K562 (cell line): Measurements from ENCODE around the gene GRAMD2A. TPM values are rescaled to one million over a fixed set of nuclear protein-coding genes. Genes with fewer than 3 reads are reported as not detected.

ENCODE experiments used
- HDAC1 ChIP-seq, 2 experiments: fragments of 450-650 bp; IDR thresholded peaks; 2 replicates each; pipeline ENCODE4 v1.6.1; 2016 to 2017; ENCODE audit warnings: inconsistent platforms in 1 of 2, mild to moderate bottlenecking in 1 of 2, moderate library complexity in 1 of 2
- KAT2B ChIP-seq: IDR thresholded peaks from one replicate; pipeline ENCODE4 v1.6.1; 2012; ENCODE audit warnings: low read depth, mild to moderate bottlenecking, control low read depth, inconsistent platforms, low read length, moderate library complexity
- KAT7 ChIP-seq: sonication (generic); formaldehyde crosslinking; IDR thresholded peaks from 2 replicates; pipeline ENCODE4 v1.8.0; 2022; ENCODE audit warnings: missing genetic modification reagents, mild to moderate bottlenecking, borderline replicate concordance
- KAT8 ChIP-seq: fragments of 450-650 bp; IDR thresholded peaks from 2 replicates; pipeline ENCODE4 v1.6.1; 2016; ENCODE audit warnings: low read depth, mild to moderate bottlenecking
- KLF10 ChIP-seq: fragments of 250-450 bp; sonication (Bioruptor Pico); IDR thresholded peaks from 2 replicates; pipeline ENCODE4 v1.6.1; 2021; ENCODE audit warnings: matching md5 sums
- MBD2 ChIP-seq: sonication (generic); IDR thresholded peaks from 2 replicates; pipeline ENCODE4 v1.6.1; 2016; ENCODE audit warnings: low read depth, borderline replicate concordance
- NR3C1 ChIP-seq: sonication (generic); formaldehyde crosslinking; IDR thresholded peaks from 2 replicates; pipeline ENCODE4 v1.8.1; 2022; ENCODE audit warnings: missing genetic modification reagents
- PHB2 ChIP-seq: fragments of 450-650 bp; IDR thresholded peaks from 2 replicates; pipeline ENCODE4 v1.6.1; 2017; ENCODE audit warnings: low read depth
- RB1 ChIP-seq: fragments of 450-650 bp; IDR thresholded peaks from 2 replicates; pipeline ENCODE4 v1.6.1; 2017; ENCODE audit warnings: low read depth, mild to moderate bottlenecking
- TRIM24 ChIP-seq, 2 experiments: fragments of 450-650 bp; IDR thresholded peaks; 2 replicates each; pipeline ENCODE4 v1.6.1; 2016
- ZNF695 ChIP-seq: fragments of 450-650 bp; formaldehyde crosslinking; IDR thresholded peaks from 2 replicates; pipeline ENCODE4 v1.4.0; 2020; ENCODE audit warnings: mild to moderate bottlenecking, moderate library complexity
- ZNF76 ChIP-seq: fragments of 250-450 bp; sonication (Bioruptor Pico); IDR thresholded peaks from 2 replicates; pipeline ENCODE4 v1.4.0; 2020; ENCODE audit warnings: mild to moderate bottlenecking, moderate library complexity, borderline replicate concordance
- polyA plus RNA-seq, 8 experiments: library from polyadenylated mRNA; depleted of rRNA in 4 of 8; stranded (reverse) in 5 of 8; unstranded in 3 of 8; fragments of >200 nt; fragmentation: Nextera tagmentation in 2 of 8; fragmentation: Illumina TruSeq in 1 of 8; extraction: Ambion mirVana in 2 of 8; extraction: Trizol in 1 of 8; gene quantifications; 2 replicates each; pipeline versions ENCODE4 v1.2.1 to v1.2.3, GENCODE V29; 2011 to 2014; ENCODE audit warnings: inconsistent platforms in 1 of 8, missing spikeins in 1 of 8
- total RNA-seq, 7 experiments: library from RNA; depleted of rRNA in 6 of 7; stranded (reverse); fragments of >200 nt in 6 of 7; fragmentation: Illumina TruSeq in 2 of 7; extraction: Trizol in 2 of 7; gene quantifications; 2 replicates each; pipeline versions ENCODE4 v1.2.1 to v1.2.3, GENCODE V29; 2011 to 2021; ENCODE audit warnings: low replicate concordance in 1 of 7
- TF ChIP-seq, protein P1 (sequence below), 2 experiments: fragments of 450-650 bp in 1 of 2; sonication (generic) in 1 of 2; formaldehyde crosslinking in 1 of 2; IDR thresholded peaks; 2 replicates each; pipeline versions ENCODE4 v1.7.1 to v1.9.0; 2016 to 2022; ENCODE audit warnings: inconsistent platforms in 1 of 2, mild to moderate bottlenecking in 1 of 2, missing genetic modification reagents in 1 of 2
- TF ChIP-seq, protein P2 (sequence below): fragments of 450-650 bp; formaldehyde crosslinking; IDR thresholded peaks from 2 replicates; pipeline ENCODE4 v1.4.0; 2022; ENCODE audit warnings: missing genetic modification characterization
- TF ChIP-seq, protein P3 (sequence below): sonication (generic); formaldehyde crosslinking; IDR thresholded peaks from 2 replicates; pipeline ENCODE4 v1.8.1; 2022; ENCODE audit warnings: missing genetic modification reagents
- TF ChIP-seq, protein P4 (sequence below): fragments of 450-650 bp; formaldehyde crosslinking; IDR thresholded peaks from 2 replicates; pipeline ENCODE4 v1.4.0; 2020; ENCODE audit warnings: mild to moderate bottlenecking, moderate library complexity

The GRAMD2A gene
- total and polyA plus RNA-seq, 9 of the 15 experiments (the other 6 are each of a cell fraction or from before 2014, with no cell fraction given) = 0.08 to 0.22 TPM; not detected in 7

DNA sequence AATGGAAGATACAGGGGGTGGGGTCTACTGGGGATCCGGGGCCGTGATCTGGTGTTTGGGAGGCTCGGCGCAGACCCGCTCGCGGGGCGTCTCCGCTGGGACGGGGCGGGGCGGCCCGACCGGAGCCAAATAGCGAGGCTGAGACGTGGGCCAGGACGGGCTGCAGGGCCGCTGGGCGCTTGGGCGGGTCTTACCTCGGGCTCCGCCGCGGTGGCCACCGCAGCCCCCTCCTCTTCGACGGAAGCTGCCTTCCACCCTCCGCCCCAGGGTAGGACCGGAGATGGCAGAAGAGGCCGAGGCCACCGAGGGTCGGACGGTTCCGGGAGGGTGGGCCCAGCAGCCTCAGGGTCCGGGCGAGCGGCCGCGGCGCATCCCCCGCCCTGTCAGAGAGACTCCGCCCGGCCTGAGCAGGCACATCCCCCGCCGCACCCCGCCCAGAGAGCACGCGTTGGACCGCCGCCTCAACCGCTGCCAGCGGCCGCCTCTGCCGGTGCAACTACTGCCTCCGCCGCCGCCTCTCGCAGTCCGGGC lies 80.0 kb downstream of the GRAMD2A start (continued):
- TF ChIP-seq ZNF76 (CRISPR knock-in tag) = no peak
- TF ChIP-seq, protein P1, sequence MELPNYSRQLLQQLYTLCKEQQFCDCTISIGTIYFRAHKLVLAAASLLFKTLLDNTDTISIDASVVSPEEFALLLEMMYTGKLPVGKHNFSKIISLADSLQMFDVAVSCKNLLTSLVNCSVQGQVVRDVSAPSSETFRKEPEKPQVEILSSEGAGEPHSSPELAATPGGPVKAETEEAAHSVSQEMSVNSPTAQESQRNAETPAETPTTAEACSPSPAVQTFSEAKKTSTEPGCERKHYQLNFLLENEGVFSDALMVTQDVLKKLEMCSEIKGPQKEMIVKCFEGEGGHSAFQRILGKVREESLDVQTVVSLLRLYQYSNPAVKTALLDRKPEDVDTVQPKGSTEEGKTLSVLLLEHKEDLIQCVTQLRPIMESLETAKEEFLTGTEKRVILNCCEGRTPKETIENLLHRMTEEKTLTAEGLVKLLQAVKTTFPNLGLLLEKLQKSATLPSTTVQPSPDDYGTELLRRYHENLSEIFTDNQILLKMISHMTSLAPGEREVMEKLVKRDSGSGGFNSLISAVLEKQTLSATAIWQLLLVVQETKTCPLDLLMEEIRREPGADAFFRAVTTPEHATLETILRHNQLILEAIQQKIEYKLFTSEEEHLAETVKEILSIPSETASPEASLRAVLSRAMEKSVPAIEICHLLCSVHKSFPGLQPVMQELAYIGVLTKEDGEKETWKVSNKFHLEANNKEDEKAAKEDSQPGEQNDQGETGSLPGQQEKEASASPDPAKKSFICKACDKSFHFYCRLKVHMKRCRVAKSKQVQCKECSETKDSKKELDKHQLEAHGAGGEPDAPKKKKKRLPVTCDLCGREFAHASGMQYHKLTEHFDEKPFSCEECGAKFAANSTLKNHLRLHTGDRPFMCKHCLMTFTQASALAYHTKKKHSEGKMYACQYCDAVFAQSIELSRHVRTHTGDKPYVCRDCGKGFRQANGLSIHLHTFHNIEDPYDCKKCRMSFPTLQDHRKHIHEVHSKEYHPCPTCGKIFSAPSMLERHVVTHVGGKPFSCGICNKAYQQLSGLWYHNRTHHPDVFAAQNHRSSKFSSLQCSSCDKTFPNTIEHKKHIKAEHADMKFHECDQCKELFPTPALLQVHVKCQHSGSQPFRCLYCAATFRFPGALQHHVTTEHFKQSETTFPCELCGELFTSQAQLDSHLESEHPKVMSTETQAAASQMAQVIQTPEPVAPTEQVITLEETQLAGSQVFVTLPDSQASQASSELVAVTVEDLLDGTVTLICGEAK (IDR thresholded peaks at IDR 0.05) = no peak
- TF ChIP-seq, protein P1 (CRISPR knock-in tag; IDR thresholded peaks at IDR 0.05) = no peak
- TF ChIP-seq HDAC1 (IDR thresholded peaks at IDR 0.05) = peak in 1 of 2 experiments; percentile 51; a peak in 2 of 4 replicates
- no peak for TF ChIP-seq ZNF695
- TF ChIP-seq, protein P2, sequence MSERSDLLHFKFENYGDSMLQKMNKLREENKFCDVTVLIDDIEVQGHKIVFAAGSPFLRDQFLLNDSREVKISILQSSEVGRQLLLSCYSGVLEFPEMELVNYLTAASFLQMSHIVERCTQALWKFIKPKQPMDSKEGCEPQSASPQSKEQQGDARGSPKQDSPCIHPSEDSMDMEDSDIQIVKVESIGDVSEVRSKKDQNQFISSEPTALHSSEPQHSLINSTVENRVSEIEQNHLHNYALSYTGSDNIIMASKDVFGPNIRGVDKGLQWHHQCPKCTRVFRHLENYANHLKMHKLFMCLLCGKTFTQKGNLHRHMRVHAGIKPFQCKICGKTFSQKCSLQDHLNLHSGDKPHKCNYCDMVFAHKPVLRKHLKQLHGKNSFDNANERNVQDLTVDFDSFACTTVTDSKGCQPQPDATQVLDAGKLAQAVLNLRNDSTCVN (CRISPR knock-in tag) = no peak
- no peak for TF ChIP-seq KAT7
- TF ChIP-seq, protein P3, sequence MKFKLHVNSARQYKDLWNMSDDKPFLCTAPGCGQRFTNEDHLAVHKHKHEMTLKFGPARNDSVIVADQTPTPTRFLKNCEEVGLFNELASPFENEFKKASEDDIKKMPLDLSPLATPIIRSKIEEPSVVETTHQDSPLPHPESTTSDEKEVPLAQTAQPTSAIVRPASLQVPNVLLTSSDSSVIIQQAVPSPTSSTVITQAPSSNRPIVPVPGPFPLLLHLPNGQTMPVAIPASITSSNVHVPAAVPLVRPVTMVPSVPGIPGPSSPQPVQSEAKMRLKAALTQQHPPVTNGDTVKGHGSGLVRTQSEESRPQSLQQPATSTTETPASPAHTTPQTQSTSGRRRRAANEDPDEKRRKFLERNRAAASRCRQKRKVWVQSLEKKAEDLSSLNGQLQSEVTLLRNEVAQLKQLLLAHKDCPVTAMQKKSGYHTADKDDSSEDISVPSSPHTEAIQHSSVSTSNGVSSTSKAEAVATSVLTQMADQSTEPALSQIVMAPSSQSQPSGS (CRISPR knock-in tag) = no peak
- no peak for TF ChIP-seq KAT2B
- no peak for TF ChIP-seq KLF10 (CRISPR knock-in tag)
- no peak for TF ChIP-seq MBD2
- no peak for TF ChIP-seq TRIM24 (IDR thresholded peaks at IDR 0.05)
- peak; percentile 64; the same call in 1 of the 2 replicates for TF ChIP-seq RB1
- TF ChIP-seq PHB2 = no peak
- TF ChIP-seq KAT8 = no peak
- TF ChIP-seq NR3C1 (CRISPR knock-in tag) = 0 out of 2 replicates have a peak, but pooled peaks have one; percentile 40
- TF ChIP-seq, protein P4, sequence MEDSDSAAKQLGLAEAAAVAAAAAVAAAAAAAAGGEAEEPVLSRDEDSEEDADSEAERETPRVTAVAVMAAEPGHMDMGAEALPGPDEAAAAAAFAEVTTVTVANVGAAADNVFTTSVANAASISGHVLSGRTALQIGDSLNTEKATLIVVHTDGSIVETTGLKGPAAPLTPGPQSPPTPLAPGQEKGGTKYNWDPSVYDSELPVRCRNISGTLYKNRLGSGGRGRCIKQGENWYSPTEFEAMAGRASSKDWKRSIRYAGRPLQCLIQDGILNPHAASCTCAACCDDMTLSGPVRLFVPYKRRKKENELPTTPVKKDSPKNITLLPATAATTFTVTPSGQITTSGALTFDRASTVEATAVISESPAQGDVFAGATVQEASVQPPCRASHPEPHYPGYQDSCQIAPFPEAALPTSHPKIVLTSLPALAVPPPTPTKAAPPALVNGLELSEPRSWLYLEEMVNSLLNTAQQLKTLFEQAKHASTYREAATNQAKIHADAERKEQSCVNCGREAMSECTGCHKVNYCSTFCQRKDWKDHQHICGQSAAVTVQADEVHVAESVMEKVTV = no peak
